ENCODE data around the gene PCMTD2.
"Not testable (repeated sequence)": the region's sequence is repeated elsewhere in the genome, so short reads cannot be mapped to it uniquely, and the experiment has no call there.

The PCMTD2 gene

DNA sequence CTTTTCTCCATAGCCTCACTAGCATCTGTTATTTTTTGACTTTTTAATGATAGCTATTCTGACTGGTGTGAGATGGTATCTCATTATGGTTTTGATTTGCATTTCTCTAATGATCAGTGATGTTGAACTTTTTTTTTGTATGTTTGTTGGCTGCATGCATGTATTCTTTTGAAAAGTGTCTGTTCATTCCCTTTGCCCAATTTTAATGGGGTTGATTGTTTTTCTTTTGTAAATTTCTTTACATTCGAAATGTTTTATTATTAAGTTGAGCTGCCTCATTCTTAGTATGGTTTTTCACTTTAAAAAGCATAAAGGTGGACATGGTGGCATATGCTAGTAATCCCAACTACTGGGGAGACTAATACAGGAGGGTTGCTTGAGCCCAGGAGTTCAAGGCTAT lies 58.2 kb downstream of the PCMTD2 start:
- H3K4me3 ChIP-seq (ENCODE audit: low read depth, low read length); DNase-seq (ENCODE audit: low read depth): not testable (repeated sequence)

DNA sequence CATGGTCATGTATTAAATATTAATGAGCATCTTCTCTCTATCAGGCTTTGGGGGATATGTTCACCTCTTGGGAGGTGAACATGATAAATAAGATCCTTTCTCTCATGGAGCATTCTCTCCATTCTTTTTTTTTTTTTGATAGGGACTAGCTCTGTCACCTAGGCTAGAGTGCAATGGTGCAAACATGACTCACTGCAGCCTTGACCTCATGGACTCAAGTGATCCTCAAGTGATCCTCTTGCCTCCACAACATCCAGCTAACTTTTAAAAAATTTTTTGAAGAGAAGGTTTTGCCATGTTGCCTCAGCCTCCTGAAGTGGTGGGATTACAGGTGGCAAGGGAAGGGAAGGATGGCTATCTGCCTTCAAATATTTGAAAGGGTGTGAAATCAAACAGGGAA lies 59.8 kb downstream of the PCMTD2 start:
- DNase-seq (ENCODE audit: low read depth); H3K4me3 ChIP-seq (ENCODE audit: low read depth, low read length): not testable (repeated sequence)

DNA sequence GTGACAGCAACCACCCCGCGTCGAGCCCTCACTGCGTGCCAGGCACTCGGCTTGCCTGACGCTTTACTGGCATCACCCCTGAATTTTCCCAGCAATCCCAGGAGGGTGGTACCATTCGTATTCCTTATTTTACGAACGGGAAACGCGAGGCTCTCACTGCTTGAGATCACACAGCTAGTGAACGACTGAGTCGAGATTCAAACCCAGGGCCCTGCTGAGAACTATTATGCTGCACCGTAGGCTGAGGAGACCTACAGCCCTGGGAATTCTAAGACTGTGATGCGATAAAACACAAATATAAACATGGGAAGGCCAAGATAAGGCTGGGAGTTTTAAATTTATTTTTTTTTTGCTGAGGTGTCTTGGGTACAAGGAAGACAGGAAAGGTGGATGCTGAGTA lies 60.3 kb downstream of the PCMTD2 start:
- not testable (repeated sequence) for DNase-seq (ENCODE audit: low read depth); H3K4me3 ChIP-seq (ENCODE audit: low read depth, low read length)

DNA sequence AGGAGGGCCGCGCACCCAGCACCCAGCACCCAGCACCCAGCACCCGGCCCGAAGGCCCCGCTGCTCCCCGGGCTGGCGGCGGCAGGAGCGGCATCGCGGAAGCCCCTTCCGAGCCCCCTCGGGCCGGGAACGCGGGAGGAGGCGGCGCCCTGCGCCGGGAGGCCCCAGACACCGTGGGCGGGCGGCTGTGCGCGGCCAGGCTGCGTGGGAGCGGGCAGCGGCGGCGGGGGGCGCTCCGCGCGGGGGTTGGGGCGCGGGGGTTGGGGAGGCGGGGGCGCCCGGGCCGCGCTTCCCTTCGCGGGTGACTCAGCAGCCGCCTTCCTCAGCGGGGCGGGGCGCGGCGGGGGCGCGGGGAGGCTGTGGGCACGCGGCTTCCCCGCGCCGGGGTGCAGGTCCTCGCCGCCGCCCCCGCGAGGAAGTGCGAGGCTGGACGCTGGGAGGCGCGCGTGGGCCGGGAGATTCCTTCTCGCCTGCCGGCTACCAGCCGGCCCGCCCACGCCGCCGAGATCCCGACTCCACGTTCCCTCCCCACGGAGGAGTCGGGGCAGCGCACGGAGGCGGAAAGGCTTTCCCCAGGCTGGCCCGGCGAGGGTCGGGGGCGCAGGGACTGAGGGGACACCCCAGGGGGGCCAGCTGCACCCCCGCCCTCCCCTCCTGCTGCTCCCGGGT lies 61.0 kb downstream of the PCMTD2 start:
- TF ChIP-seq, protein P1, sequence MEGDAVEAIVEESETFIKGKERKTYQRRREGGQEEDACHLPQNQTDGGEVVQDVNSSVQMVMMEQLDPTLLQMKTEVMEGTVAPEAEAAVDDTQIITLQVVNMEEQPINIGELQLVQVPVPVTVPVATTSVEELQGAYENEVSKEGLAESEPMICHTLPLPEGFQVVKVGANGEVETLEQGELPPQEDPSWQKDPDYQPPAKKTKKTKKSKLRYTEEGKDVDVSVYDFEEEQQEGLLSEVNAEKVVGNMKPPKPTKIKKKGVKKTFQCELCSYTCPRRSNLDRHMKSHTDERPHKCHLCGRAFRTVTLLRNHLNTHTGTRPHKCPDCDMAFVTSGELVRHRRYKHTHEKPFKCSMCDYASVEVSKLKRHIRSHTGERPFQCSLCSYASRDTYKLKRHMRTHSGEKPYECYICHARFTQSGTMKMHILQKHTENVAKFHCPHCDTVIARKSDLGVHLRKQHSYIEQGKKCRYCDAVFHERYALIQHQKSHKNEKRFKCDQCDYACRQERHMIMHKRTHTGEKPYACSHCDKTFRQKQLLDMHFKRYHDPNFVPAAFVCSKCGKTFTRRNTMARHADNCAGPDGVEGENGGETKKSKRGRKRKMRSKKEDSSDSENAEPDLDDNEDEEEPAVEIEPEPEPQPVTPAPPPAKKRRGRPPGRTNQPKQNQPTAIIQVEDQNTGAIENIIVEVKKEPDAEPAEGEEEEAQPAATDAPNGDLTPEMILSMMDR (IDR thresholded peaks at IDR 0.05; ENCODE audit: control insufficient read depth, extremely low read depth, insufficient read depth), result peak; percentile 39
- not testable (repeated sequence) for H3K4me3 ChIP-seq (ENCODE audit: low read depth, low read length); DNase-seq (ENCODE audit: low read depth)

DNA sequence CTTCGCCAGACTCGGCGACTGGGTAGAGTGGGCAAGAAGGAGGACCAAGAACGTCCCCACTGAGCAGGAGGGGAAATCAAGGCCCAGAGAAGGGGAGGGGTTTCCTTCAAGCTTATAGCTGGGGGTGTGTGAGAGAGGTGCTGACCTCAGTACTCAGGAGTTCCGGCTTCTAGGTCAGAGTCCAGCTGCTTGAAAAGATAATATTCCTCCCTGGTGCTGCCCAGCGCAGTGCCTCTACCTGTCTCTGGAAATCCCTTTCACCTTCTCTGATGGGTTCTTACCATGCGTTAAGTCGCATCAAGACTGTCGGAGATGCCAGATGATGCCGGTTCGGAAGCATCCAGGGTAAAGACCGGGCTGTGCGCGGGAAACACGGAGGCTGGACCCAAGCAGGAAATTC lies 61.8 kb downstream of the PCMTD2 start:
- not testable (repeated sequence) for DNase-seq (ENCODE audit: low read depth); H3K4me3 ChIP-seq (ENCODE audit: low read depth, low read length)

DNA sequence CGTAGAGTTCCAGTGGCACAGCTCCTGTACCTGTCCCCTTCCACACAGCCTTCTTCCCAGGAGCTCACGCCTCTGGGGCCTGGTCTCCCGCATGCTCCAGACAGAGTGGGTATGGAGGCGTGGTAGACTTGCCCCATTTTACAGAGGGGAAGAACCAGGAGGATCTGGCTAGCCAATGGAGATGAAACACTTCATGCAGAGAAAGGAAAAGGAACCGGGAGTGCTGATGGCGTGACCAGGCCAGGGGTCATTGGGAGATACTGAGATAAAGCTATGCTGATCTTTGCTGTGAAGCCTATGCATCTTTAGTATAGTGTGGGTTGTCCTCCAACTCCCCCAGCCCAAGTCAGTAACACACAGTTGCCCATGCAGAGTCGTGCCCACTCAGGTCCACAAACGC lies 62.5 kb downstream of the PCMTD2 start:
- H3K4me3 ChIP-seq (ENCODE audit: low read depth, low read length); DNase-seq (ENCODE audit: low read depth): not testable (repeated sequence)

DNA sequence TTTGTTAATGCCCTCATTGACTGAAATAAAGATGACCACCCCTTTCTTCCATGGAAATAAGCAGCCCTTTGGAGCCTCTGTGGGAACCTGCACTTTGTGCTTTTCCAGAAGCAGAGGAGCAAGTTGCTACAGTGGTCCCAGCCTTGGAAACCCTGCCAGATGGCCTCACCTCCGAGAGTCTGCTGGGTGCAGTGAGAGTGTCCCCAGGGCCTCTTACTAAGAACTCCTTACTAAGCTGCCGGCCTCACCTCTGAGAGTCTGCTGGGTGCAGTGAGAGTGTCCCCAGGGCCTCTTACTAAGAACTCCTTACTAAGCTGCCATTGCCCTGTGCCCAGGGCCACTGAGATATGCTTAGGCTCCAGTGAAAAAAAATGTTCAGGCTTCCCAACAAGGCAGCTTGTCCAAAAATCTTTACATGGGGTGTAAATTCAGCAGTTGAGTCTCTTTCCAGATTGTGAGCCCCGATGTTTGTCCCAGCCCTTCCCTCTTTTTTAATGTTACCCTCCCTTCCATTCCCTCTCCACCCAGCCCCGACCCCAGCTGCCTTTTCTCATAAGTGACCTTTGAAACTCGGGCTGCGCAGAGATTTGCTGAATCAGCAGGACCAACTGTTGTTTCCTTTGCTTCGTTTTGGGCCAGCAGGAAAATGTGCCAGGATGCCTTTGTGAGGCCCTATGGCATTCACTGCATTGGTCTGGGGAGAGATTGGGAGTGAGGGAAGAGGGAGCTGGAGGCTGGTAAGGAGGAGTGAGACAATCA lies 66.7 kb downstream of the PCMTD2 start:
- H3K4me3 ChIP-seq (ENCODE audit: low read depth, low read length); DNase-seq (ENCODE audit: low read depth): not testable (repeated sequence)

Data from LNCaP clone FGC (cell line).